BJ (cell line): Measurements from ENCODE around the gene TM9SF1. TPM values are rescaled to one million over a fixed set of nuclear protein-coding genes. Genes with fewer than 3 reads are reported as not detected.
"Not testable (repeated sequence)": the region's sequence is repeated elsewhere in the genome, so short reads cannot be mapped to it uniquely, and the experiment has no call there.

ENCODE experiments used
- CTCF ChIA-PET: fragments of 350-600 bp; formaldehyde crosslinking; extraction: SDS; loops from one replicate; lab custom pipeline; 2021; ENCODE audit warnings: antibody characterized with exemption, inconsistent platforms; lab: Yijun Ruan, JAX
- POLR2A ChIA-PET: fragments of 300-600 bp; sonication (Branson Sonifier 250); formaldehyde crosslinking; extraction: SDS; loops from one replicate; lab custom pipeline; 2021; ENCODE audit warnings: antibody characterized with exemption; lab: Charles Lee
- DNase-seq: peaks from one replicate; pipeline ENCODE4 v3.0.0-alpha.2; 2011; ENCODE audit warnings: low read depth
- H3K27me3 ChIP-seq: 2 replicates; pipeline ENCODE4 v1.6.0; 2011; ENCODE audit warnings: low read length; ENCODE audit not compliant: control insufficient read depth, insufficient read depth
- H3K36me3 ChIP-seq: 2 replicates; pipeline ENCODE4 v1.5.1; 2011; ENCODE audit warnings: low read length; ENCODE audit not compliant: control insufficient read depth, insufficient read depth
- H3K4me3 ChIP-seq: 2 replicates; pipeline ENCODE4 v1.5.1; 2011; ENCODE audit warnings: low read depth, mild to moderate bottlenecking, control low read depth, low read length
- CTCF ChIP-seq: IDR thresholded peaks from 2 replicates; pipeline ENCODE4 v1.5.1; 2011; ENCODE audit warnings: low read depth, mild to moderate bottlenecking, control low read depth, inconsistent platforms, low read length, moderate library complexity; ENCODE audit not compliant: insufficient read depth
- polyA plus RNA-seq: library from polyadenylated mRNA; depleted of rRNA; stranded (reverse); fragments of >200 nt; gene quantifications from 2 replicates; pipeline ENCODE4 v1.2.3, GENCODE V29; 2011

TM9SF1 gene
- polyA plus RNA-seq, 1 experiment = 59.2 TPM

- no peak for DNase-seq
- POLR2A ChIA-PET = no interaction called here
- Histone ChIP-seq H3K36me3 (peaks cover 27% of the 10 kb centered on the region), H3K4me3 (no peak overlapping the region), H3K27me3 (no peaks in the 10 kb centered on the region)
- TF ChIP-seq CTCF = no peak
- CTCF ChIA-PET = interaction anchor here (1.7 kb wide), 1 partner anchor 12 kb away, joined by 5 read pairs; no protein-coding TSS in a partner anchor
Observed at GRCh38 chr14:24207625-24208024, 12.4 kb upstream of the TM9SF1 start.

DNA sequence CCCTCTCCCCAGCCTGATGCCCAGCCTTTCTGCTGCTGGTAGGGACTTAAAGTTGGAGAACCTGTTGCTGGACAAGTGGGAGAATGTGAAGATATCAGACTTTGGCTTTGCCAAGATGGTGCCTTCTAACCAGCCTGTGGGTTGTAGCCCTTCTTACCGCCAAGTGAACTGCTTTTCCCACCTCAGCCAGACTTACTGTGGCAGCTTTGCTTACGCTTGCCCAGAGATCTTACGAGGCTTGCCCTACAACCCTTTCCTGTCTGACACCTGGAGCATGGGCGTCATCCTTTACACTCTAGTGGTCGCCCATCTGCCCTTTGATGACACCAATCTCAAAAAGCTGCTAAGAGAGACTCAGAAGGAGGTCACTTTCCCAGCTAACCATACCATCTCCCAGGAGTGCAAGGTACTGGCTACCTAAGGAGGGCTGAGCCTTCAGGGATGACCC, 11.9 kb upstream of the TM9SF1 start:
- ChIA-PET POLR2A (no interaction called here), CTCF (interaction anchor here (1.7 kb wide), 1 partner anchor 11 kb away, joined by 5 read pairs; no protein-coding TSS in a partner anchor)
- Histone ChIP-seq H3K36me3 (peaks cover 27% of the 10 kb centered on the region), H3K4me3 (no peak overlapping the region), H3K27me3 (no peaks in the 10 kb centered on the region)
- TF ChIP-seq CTCF = no peak
- no peak for DNase-seq

GRCh38 chr14:24206260-24207103, 11.2 kb upstream of the TM9SF1 start:
- CTCF ChIA-PET = interaction anchor here (0.5 to 1.7 kb wide), 3 partner anchors 11 to 729 kb away, joined by 3 to 5 read pairs (median 3); no protein-coding TSS in a partner anchor
- Histone ChIP-seq H3K27me3 (no peaks in the 10 kb centered on the region), H3K36me3 (peaks cover 29% of the 10 kb centered on the region), H3K4me3 (no peak overlapping the region)
- POLR2A ChIA-PET = no interaction called here
- DNase-seq = no peak
- no peak for TF ChIP-seq CTCF

DNA sequence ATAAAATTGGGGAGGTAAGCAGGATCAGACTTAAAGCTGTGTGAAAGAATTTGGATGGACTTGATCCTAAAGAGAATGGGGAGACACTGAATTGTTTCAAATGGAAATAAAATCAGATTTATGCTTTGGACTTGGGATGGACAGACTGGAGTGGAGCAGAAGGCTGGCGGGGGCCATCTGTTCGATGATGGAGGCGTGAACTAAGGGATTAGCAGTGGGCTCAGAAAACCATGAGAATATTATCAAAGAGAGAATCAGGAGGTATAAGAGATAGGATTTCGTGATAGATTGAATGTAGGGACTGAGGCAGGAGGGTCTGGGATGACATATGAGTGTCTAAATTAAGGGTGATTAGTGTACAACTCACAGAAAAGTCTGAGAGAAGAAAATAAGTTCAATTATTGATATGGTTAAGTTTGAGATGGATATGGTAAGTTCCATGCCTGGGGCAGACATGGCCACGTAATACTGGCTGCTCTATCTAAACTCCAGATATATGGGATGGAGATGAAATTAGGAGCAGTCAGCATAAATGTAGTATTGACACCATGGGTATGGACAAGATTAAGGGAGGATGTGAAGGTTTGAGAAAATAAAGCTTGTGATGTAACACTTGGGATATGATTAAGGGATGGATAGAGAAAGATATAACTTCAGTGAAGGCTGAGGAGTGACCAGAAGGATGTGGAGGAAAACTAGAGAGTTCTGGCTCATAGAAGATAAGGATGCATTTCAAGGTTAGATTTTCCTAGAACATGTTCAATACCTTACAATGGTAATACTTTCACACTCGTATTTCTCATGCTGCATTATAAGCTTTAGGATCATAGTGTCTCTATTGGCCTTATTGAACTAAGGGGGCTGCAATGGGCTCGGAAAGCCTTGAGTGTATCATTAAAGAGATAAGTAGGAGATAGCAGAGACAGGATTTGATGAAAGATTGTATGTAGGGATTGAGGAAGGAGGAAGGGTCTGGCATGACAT, 9.2 kb upstream of the TM9SF1 start:
- no peak for DNase-seq
- Histone ChIP-seq H3K27me3 (no peaks in the 10 kb centered on the region), H3K36me3 (peaks cover 23% of the 10 kb centered on the region), H3K4me3 (no peak overlapping the region)
- ChIA-PET POLR2A (no interaction called here), CTCF (interaction anchor here (1.1 kb wide), 1 partner anchor 12 kb away, joined by 3 read pairs; no protein-coding TSS in a partner anchor)
- TF ChIP-seq CTCF = no peak

DNA sequence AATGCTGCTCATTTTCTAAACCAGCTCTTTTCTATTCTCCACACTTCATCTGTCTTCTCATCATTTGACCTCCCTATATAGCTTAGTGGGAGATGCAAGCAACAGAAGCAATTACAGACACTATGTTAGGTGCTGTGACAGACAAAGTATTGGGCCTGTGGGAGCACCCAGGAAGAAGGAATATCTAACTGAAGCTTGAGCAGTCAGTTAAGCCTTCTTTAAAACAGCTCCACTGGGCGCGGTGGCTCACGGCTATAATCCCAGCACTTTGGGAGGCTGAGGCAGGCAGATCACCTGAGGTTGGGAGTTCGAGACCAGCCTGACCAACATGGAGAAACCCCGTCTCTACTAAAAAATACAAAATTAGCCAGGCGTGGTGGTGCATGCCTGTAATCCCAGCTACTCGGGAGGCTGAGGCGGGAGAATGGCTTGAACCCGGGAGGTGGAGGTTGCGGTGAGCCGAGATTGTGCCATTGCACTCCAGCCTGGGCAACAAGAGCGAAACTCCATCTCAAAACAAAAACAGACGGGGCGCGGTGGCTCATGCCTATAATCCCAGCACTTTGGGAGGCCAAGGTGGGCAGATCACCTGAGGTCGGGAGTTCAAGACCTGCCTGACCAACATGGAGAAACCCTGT, 8.1 kb upstream of the TM9SF1 start:
- H3K36me3 ChIP-seq = peaks cover 18% of the 10 kb centered on the region
- H3K27me3 ChIP-seq, POLR2A ChIA-PET, DNase-seq, H3K4me3 ChIP-seq: not testable (repeated sequence)
- CTCF ChIA-PET = interaction anchor here (1.1 kb wide), 1 partner anchor 13 kb away, joined by 3 read pairs; no protein-coding TSS in a partner anchor

- H3K27me3 ChIP-seq, POLR2A ChIA-PET, H3K4me3 ChIP-seq, CTCF ChIA-PET, DNase-seq: not testable (repeated sequence)
- peaks cover 16% of the 10 kb centered on the region for H3K36me3 ChIP-seq
Observed at GRCh38 chr14:24202538-24202937, 7.3 kb upstream of the TM9SF1 start.
